ENCODE results near the gene KRABD2.
"Not testable (repeated sequence)": the region's sequence is repeated elsewhere in the genome, so short reads cannot be mapped to it uniquely, and the experiment has no call there.

KRABD2 gene

DNA sequence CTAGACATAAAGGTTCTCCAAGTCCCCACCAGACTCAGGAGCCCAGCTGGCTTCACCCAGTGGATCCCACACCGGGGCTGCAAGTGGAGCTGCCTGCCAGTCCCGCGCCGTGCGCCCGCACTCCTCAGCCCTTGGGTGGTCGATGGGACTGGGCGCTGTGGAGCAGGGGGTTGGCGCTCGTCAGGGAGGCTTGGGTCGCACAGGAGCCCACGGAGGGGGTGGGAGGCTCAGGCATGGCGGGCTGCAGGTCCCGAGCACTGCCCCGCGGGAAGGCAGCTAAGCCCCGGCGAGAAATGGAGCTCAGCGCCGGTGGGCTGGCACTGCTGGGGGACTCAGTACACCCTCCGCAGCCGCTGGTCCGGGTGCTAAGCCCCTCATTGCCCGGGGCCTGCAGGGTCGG, 29.5 kb downstream of the KRABD2 start:
- H3K4me3 Mint-ChIP-seq, result not testable (repeated sequence)

GRCh38 chr17:8345951-8346665, 30.4 kb downstream of the KRABD2 start:
- DNase-seq, result no peak
- ChIA-PET CTCF (no interaction called here), POLR2A (no interaction called here)
- H3K4me1 Mint-ChIP-seq, result peaks cover 7% of the 10 kb centered on the region
- peaks cover 31% of the 10 kb centered on the region for H3K27me3 Mint-ChIP-seq
- no peak overlapping the region for H3K4me3 Mint-ChIP-seq
- H3K36me3 Mint-ChIP-seq (ENCODE audit: low read depth), result no peaks in the 10 kb centered on the region
- H3K9me3 Mint-ChIP-seq, result no peaks in the 10 kb centered on the region
- no peak overlapping the region for H3K27ac Mint-ChIP-seq

More for the DNA sequence above, 29.5 kb downstream of the KRABD2 start:
- H3K4me1 Mint-ChIP-seq; DNase-seq; H3K36me3 Mint-ChIP-seq (ENCODE audit: low read depth); POLR2A ChIA-PET; H3K27ac Mint-ChIP-seq; CTCF ChIA-PET; H3K9me3 Mint-ChIP-seq: not testable (repeated sequence)
- peaks cover 29% of the 10 kb centered on the region for H3K27me3 Mint-ChIP-seq

GRCh38 chr17:8345052-8345690, 31.3 kb downstream of the KRABD2 start:
- H3K4me3 Mint-ChIP-seq, result no peak overlapping the region
- DNase-seq, result no peak

DNA sequence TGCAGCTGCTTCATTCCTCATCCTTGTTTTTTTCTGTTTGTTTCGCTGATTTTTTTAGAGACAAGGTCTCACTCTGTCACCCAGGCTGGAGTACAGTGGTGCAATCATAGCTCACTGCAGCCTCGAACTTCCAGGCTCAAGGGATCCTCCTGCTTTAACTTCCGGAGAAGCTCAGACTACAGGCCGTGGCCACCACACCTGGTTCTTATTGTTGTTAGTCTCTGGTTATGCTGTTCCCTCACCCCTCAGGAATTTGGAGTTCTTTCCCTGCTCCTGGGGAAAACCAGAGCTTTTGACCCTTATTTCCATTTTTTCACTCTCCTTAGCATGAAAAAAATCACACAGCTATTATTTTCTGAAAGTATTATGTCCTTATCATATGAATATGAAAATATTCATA, 35.0 kb downstream of the KRABD2 start:
- H3K27me3 Mint-ChIP-seq, result peaks cover 20% of the 10 kb centered on the region
- no peak overlapping the region for H3K27ac Mint-ChIP-seq
- DNase-seq, result no peak
- H3K36me3 Mint-ChIP-seq (ENCODE audit: low read depth), result no peaks in the 10 kb centered on the region
- no peaks in the 10 kb centered on the region for H3K9me3 Mint-ChIP-seq
- POLR2A ChIA-PET, result interaction anchor here (0.8 to 1.0 kb wide), 2 partner anchors 10 to 15 kb away, joined by 3 read pairs; no protein-coding TSS in a partner anchor
- CTCF ChIA-PET, result no interaction called here
- H3K4me1 Mint-ChIP-seq, result peaks cover 15% of the 10 kb centered on the region
- H3K4me3 Mint-ChIP-seq, result no peak overlapping the region

More at GRCh38 chr17:8345052-8345690, 31.3 kb downstream of the KRABD2 start:
- Mint-ChIP-seq H3K4me1 (peaks cover 7% of the 10 kb centered on the region), H3K27me3 (peaks cover 31% of the 10 kb centered on the region), H3K9me3 (no peaks in the 10 kb centered on the region), H3K36me3 (ENCODE audit: low read depth) (no peaks in the 10 kb centered on the region), H3K27ac (no peak overlapping the region)
- POLR2A ChIA-PET, result no interaction called here
- CTCF ChIA-PET, result no interaction called here

DNA sequence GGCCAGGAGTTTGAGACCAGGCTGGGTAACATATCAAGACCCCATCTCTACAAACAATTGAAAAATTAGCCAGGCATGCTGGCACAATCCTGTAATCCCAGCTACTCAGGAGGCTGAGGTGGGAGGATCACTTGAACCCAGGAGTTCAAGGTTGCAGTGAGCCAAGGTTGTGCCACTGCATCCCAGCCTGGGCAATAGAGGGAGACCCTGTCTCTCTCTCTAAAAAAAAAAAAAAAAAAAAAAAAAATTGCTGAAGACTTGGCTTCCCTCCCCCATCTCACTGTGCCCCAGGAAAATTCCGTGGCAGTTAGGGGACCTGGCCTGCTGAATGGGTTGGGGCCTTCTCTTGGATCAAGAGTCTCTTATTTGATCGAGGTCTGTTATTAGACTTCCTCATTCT, 37.0 kb downstream of the KRABD2 start, which contains the start of gene ODF4:
Gene ODF4, plus strand, starts transcription at position 301 of the 400 bp plus-strand sequence. CDS start 212 bp downstream, outside the sequence.
- Mint-ChIP-seq H3K27ac (no peak within 1 kb of the TSS), H3K4me1 (peaks cover 8% of the 10 kb centered on the region), H3K4me3 (no peak within 1 kb of the TSS), H3K27me3 (peaks cover 8% of the 10 kb centered on the region), H3K36me3 (ENCODE audit: low read depth) (no peaks in the 10 kb centered on the region), H3K9me3 (no peaks in the 10 kb centered on the region)
- CTCF ChIA-PET, result no interaction called here
- POLR2A ChIA-PET, result interaction anchor here (1.1 kb wide), 1 partner anchor 41 kb away, joined by 3 read pairs; no protein-coding TSS in a partner anchor
- no peak for DNase-seq

GRCh38 chr17:8338753-8339140, 37.8 kb downstream of the KRABD2 start:
- DNase-seq, result no peak
- H3K27ac Mint-ChIP-seq, result no peak overlapping the region
- H3K36me3 Mint-ChIP-seq (ENCODE audit: low read depth), result no peaks in the 10 kb centered on the region
- no peaks in the 10 kb centered on the region for H3K9me3 Mint-ChIP-seq
- peaks cover 8% of the 10 kb centered on the region for H3K4me1 Mint-ChIP-seq
- ChIA-PET CTCF (interaction anchor here (0.8 to 1.3 kb wide), 2 partner anchors 13 to 37 kb away, joined by 3 read pairs; no protein-coding TSS in a partner anchor), POLR2A (interaction anchor here (1.1 to 1.3 kb wide), 3 partner anchors 10 to 42 kb away, joined by 3 to 5 read pairs (median 4); no protein-coding TSS in a partner anchor)
- peaks cover 8% of the 10 kb centered on the region for H3K27me3 Mint-ChIP-seq
- no peak overlapping the region for H3K4me3 Mint-ChIP-seq

GRCh38 chr17:8337802-8338752, 38.4 kb downstream of the KRABD2 start:
- Mint-ChIP-seq H3K4me3 (no peak overlapping the region), H3K4me1 (peaks cover 8% of the 10 kb centered on the region), H3K36me3 (ENCODE audit: low read depth) (no peaks in the 10 kb centered on the region), H3K27ac (no peak overlapping the region), H3K9me3 (no peaks in the 10 kb centered on the region), H3K27me3 (peaks cover 8% of the 10 kb centered on the region)
- ChIA-PET POLR2A (interaction anchor here (1.1 to 1.3 kb wide), 2 partner anchors 10 to 11 kb away, joined by 4 to 5 read pairs; no protein-coding TSS in a partner anchor), CTCF (interaction anchor here (0.8 to 1.3 kb wide), 2 partner anchors 12 to 37 kb away, joined by 3 read pairs; no protein-coding TSS in a partner anchor)
- no peak for DNase-seq

DNA sequence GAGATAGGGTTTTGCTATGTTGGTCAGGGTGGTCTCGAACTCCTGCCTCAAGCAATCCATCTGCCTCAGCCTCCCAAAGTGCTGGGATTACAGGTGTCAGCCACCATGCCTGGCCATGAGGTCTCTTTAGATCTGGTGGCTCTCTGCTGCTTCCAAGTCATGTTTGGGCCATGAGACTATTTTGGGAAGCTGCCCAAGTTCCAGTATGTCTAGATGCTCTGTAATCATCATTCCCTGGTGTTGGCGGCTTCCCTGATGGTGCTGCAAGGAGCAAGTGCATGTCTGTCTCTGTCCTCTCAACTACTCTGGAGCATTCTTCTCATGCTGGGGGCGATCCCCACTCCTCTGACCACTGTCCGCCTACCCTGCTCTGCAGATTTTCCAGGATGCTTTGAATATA, 43.2 kb downstream of the KRABD2 start:
- Mint-ChIP-seq H3K27me3 (peaks cover 12% of the 10 kb centered on the region), H3K27ac (no peak overlapping the region), H3K4me3 (no peak overlapping the region), H3K4me1 (peaks cover 6% of the 10 kb centered on the region), H3K9me3 (no peaks in the 10 kb centered on the region), H3K36me3 (ENCODE audit: low read depth) (no peaks in the 10 kb centered on the region)
- ChIA-PET CTCF (no interaction called here), POLR2A (no interaction called here)
- no peak for DNase-seq

GRCh38 chr17:8332688-8333087, 43.8 kb downstream of the KRABD2 start:
- Mint-ChIP-seq H3K9me3 (no peaks in the 10 kb centered on the region), H3K4me3 (no peak overlapping the region), H3K36me3 (ENCODE audit: low read depth) (no peaks in the 10 kb centered on the region), H3K27ac (no peak overlapping the region), H3K27me3 (peaks cover 17% of the 10 kb centered on the region), H3K4me1 (peaks cover 3% of the 10 kb centered on the region)
- CTCF ChIA-PET, result interaction anchor here (0.6 kb wide), 1 partner anchor 37 kb away, joined by 3 read pairs; no protein-coding TSS in a partner anchor
- no peak for DNase-seq
- POLR2A ChIA-PET, result interaction anchor here (1.3 kb wide), 1 partner anchor 9 kb away, joined by 3 read pairs; no protein-coding TSS in a partner anchor

DNA sequence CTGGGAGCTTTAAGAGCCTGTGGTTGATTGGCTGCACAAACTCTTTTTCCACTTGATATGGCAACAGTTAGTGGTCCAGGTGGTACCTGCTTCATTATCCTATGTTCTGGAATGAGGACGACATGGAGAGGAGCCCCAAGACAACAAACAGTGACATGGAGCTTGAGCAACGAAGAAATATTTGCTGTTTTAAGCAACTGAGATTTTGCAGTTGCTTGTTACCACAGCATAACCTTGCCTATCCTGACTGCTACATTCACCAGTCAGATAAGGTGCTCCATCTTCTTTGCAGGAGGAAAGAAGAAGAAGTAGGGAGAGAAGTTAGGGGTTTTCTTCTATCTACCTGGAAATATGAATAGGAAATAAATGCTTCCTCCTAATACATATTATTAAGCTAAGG, 44.4 kb downstream of the KRABD2 start:
- H3K4me1 Mint-ChIP-seq, result peaks cover 6% of the 10 kb centered on the region
- H3K27me3 Mint-ChIP-seq, result peaks cover 22% of the 10 kb centered on the region
- H3K36me3 Mint-ChIP-seq (ENCODE audit: low read depth), result no peaks in the 10 kb centered on the region
- POLR2A ChIA-PET, result interaction anchor here (1.3 kb wide), 1 partner anchor 10 kb away, joined by 3 read pairs; no protein-coding TSS in a partner anchor
- no peak overlapping the region for H3K4me3 Mint-ChIP-seq
- H3K27ac Mint-ChIP-seq, result no peak overlapping the region
- no peak for DNase-seq
- H3K9me3 Mint-ChIP-seq, result no peaks in the 10 kb centered on the region
- CTCF ChIA-PET, result interaction anchor here (0.6 to 0.9 kb wide), 2 partner anchors 38 to 50 kb away, joined by 3 read pairs; no protein-coding TSS in a partner anchor

DNA sequence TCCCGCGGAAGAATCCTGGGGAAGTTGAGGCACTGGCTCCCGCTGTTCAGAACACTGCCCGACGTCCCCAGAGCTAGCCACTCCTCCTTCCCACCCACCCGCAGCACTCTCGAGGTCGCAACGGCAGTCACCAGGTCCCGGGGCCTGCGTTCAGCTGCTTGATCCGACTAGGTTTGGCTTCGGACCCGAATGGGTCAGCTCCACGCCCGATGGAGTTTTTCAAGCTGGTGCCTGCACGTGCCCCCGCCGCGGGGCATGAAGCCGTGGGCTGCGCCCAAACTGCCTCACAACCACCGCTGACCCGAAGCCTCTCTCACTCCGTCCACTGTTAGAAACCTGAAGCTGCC, 49.2 kb downstream of the KRABD2 start:
- H3K4me1 Mint-ChIP-seq, result peaks cover 24% of the 10 kb centered on the region
- peaks cover 43% of the 10 kb centered on the region for H3K27me3 Mint-ChIP-seq
- no peak for DNase-seq
- H3K4me3 Mint-ChIP-seq, result peak overlapping the region; percentile 49
- no peaks in the 10 kb centered on the region for H3K9me3 Mint-ChIP-seq
- CTCF ChIA-PET, result interaction anchor here (1.9 kb wide), 1 partner anchor 27 kb away, joined by 6 read pairs; no protein-coding TSS in a partner anchor
- H3K27ac Mint-ChIP-seq, result no peak overlapping the region
- no peaks in the 10 kb centered on the region for H3K36me3 Mint-ChIP-seq (ENCODE audit: low read depth)
- POLR2A ChIA-PET, result interaction anchor here (1.6 to 1.9 kb wide), 2 partner anchors 11 to 79 kb away, joined by 5 to 8 read pairs; partner anchors contain the start of gene CTC1

All from activated CD4-positive, alpha-beta memory T cell treated with anti-CD3 and anti-CD28 coated beads, Interleukin-2, amount 10 ng/mL, durations not matched to agents 7 days and 5 days (primary cell).